GM19452 (cell line): ENCODE data around the gene HIVEP1.

Source experiments
- ATAC-seq: cut with Tn5 transposase; IDR thresholded peaks from one replicate; pipeline ENCODE4 v1.9.1; 2021; ENCODE audit not compliant: unreplicated experiment

The HIVEP1 gene

DNA sequence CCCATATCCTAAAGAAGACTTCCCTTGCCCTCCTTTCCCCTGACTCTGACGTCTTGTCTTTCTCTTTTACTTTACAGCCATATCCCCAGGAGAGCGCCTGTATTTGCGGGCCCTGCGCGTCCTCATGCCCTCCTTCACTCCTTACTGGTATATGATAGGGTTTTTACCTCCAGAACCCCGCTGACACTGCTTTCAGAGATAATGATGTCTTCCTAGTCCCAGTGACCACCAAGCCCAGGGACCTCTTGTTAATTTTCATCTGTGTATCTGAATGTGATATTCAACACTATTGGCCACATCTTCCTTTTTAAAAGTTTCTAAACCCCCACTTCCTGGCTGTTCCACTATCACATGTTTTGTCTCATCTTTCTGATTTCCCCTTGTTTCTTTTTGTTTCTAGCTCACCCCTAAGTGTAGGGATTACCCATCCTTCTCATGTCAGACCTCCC lies 102.0 kb downstream of the HIVEP1 start:
- ATAC-seq = no peak

DNA sequence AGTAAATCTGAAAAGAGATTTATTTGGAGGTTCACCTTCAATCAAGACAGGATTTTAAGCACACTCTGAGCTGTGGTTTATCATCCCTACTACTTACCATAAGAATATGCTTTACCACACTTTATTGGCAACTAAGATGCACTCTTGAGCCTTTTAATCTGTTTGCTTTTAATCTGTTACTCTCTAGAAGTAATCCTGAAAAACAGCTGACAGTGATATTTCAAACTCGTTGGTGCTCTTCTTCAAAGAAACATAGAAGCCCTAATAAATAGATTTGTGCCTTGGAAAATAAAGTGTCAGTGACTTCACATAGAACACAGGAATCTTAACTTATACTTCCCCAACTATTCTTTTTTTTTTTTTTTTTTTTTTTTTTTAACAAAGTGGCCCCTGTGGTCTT lies 102.9 kb downstream of the HIVEP1 start:
- no peak for ATAC-seq

DNA sequence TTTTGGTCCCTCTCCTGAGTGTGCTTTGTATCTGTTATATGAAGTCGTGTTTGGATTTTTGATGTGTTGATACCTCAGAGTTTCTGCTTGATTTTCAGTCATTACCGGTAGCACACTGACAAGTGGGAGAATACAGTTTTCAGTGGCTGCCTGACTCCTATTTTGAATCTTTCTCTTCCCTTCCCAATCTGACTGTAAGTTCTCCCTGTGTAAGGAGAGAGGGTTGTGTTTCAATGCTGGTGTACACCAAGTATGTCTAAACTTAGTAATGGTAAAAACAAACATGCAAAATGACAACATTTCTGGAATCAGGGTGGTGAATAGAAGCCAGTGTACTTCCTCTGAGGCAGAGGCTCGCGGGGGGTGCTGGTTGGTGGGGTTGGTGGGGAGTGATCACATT lies 103.4 kb downstream of the HIVEP1 start:
- ATAC-seq = no peak

DNA sequence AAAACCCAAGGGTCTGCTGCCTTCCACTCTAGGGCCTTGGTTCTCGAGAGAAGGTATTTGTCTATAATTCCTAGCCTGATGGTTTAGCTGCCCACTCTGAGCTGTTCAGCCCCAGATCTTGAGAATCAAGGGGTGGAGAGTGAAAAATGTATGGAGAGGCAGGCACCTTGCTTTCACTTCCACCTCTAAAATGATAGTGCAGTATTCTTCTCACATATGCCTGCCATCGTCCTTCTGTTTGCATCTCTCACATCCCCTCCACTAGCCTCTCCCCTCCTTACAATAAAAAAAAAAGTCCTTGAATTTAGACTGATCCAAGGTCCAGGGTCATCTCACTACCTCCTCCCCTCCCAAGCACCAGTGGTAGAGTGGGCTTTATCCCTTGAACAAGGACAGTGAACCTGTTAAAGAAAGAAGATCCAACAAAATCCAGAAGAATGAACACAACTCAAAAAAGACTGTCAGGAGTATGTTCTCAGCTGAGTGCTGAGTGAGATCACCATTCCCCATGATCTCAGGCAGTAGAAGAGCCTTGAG lies 104.2 kb downstream of the HIVEP1 start:
- no peak for ATAC-seq

DNA sequence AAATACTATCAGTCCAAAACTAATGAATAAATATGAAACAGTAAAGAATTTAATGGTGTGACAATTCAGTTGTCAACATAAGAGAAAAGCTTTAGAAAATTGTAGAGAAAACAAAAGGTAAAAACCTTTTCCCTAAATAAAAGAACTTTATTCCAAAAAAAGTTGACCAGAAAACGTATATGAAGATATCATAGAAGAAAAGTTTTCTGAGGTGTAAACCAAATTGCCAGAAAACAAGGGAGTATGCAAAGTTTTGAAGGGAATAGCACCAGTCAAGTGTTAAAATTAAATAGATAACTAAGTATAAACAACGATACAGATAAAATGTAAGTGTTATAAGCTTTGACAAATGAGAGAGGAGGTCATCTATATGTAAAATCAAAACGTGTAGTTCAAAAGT lies 104.9 kb downstream of the HIVEP1 start:
- ATAC-seq = no peak

DNA sequence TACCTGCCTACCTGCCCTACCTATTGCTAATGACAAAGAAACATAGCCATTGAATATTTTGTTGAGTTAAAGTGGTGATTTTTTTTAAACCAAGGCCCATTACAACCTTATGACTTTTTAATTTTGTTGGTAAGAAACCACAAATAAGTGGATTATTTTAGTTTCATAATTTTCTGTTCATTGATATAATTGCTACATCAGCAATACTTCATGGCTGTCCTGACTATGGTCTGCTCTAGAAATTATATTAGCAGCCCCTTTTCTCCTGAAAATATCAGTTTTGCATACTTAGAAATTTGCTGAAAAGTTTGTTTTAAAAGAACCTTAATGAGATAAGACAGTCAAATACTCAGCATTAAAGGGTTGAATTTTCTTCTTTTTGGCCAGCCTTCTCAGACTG lies 106.5 kb downstream of the HIVEP1 start:
- no peak for ATAC-seq

DNA sequence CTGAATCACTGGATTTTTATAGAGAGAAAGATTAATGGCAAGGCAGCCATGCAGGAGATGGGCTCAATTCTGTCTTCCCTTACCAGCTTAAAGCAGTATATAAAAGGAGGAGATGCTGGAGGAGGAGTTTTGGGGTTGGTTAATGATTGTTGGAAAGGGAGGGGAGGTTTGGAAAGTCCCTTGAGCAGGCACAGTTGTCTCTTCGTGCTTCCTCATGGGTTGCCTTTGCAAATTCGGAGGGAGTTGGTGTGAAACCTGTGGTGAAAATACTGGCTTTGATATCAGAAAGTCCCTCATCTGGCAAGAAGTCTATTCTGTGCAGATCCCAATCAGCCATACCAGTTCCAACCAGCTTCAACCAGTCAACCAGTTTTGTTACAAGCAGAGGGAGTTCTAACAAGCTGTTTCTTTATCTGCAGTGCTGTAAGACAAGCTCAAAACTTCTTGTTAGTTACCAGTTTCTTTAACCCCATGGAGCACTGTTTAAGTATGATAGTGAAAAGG lies 107.0 kb downstream of the HIVEP1 start:
- peak; percentile 67 for ATAC-seq

DNA sequence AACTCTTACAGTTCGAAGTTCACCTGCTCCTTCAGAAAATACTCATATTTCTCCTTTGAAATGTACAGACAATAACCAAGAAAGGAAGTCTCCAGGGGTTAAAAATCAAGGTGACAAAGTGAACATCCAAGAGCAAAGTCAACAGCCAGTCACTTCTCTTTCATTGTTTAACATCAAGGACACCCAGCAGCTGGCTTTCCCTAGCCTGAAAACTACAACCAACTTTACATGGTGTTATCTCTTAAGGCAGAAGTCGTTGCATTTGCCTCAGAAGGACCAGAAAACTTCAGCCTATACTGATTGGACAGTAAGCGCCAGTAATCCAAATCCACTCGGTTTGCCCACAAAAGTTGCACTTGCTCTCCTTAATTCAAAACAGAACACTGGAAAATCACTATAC lies 113.3 kb downstream of the HIVEP1 start:
- ATAC-seq = no peak

DNA sequence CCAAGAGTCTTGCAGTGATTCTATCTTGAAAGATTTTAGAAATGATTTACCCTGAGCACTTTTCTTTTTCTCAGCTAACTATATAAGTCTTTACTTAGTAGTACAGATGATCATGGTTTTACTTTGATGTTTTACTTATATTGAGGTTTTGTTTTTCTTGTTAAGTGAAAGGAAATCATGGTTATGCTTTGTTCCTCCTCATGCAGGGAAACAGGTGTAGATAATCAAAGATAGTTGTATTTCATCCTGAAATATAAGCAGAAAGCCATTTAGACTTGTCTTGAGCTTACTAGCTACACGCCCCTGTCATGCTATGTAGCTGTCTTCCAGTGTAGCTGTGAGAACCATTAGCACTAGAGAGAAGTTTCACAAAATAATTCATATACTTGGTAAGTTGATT lies 113.9 kb downstream of the HIVEP1 start:
- no peak for ATAC-seq

DNA sequence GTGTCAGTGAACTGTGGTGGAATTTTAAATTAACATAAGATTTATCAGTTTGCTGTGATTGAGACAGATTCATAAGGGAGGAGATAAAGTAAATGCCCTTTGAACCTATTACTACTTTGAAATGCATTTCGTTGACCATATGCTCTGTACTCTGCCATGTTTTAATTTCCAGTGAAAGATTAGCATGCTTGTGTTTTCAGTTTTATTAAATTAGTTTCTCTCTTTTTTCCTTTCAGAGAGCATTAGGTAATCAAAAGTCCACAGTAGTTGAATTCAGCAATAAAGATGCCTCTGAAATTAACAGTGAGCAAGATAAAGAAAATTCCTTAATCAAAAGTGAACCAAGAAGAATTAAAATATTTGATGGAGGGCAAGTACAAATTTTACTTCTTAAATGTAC lies 117.4 kb downstream of the HIVEP1 start:
- ATAC-seq = no peak

DNA sequence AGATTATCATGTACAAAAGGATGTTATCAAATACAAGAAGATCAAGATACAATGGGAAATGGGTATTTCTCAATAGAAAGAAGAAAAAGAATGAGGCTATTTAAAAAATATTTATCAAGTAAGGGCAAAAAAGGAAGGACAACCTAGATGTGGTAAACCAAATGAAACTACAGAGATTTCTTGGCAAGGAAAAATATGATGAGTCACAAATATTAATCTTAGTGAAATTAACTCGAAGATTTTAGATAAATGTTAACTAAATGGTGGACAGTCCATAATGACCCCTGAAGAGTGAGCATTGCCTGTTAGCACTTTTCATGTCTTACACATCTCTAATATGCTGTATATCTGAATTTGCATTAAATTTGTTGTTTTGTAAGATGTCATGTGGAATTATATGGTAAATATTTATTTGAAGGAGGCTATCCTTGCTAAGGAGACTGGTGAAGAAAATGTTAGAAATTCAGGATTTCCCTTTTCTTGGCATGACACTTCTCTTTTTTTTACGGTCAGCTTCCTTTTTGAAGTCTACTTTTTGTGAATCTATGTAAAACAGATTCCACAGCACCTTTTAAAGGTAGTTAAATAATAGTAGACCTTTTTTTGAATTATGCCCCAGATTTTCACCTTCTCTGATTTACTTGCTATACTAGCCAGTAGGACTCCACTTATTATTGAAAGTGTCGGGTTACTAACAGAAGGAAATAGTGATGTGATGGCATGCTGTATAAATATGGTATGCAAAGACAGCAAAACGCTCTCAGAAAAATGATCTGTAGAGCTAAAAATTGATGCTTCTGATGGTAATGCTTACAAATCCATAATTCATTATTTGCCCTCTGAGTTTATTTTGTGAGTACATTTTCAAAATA lies 120.5 kb downstream of the HIVEP1 start:
- ATAC-seq = no peak

DNA sequence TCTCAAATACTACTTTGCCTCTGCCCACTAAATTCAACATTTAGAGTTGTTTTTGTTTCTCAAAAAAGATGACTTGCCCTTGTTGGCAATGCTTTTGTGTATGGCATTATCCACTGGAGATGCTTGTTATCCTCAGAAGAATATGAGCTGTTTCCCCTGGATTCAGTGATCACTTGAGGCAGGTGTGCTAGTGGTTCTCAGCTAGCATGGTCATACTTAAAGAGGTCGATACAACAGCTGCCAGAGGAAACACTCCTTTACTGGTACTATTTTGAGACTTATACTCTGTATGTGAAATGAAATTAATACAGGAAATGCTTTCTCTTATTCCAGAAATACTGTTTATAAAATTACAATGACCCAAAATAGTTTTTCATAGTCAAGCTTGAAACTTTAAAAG lies 122.5 kb downstream of the HIVEP1 start:
- ATAC-seq = no peak

DNA sequence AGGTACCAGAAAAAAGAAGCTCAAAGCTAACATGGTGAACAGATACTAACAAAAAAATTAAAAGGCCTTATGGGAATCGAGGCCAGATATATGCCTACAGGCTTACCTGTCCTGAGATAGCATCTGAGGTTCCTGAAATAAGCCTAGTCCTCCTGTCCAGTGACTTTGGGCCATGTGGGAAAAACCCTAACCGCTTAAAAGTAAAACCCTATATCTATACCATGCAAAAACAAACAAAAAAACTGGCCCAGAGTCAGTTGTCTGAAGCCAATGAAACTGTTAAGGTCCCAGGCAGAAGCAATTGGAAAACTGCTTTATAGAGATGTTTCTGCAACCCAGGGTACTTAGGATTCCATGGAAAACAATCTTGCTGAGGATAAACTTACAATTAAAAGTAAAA lies 122.9 kb downstream of the HIVEP1 start:
- no peak for ATAC-seq

DNA sequence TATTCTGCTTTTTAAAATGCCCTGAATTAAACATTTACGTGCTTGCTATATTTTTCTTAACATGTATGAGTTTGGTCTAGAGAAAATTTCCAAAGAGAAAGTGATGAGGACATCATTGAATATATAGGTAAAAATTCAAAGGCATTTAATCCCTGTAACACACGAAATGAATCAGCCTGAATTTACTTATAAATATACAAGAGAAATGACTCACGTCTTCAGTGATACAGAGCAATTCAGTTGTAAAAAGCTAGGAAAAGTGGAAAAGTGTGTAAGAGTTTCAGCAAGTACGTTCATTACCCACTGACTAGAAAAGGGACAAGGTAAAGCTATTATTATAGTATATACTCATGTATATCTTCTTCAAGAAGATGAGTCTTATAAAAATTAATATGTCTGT lies 124.8 kb downstream of the HIVEP1 start:
- no peak for ATAC-seq

DNA sequence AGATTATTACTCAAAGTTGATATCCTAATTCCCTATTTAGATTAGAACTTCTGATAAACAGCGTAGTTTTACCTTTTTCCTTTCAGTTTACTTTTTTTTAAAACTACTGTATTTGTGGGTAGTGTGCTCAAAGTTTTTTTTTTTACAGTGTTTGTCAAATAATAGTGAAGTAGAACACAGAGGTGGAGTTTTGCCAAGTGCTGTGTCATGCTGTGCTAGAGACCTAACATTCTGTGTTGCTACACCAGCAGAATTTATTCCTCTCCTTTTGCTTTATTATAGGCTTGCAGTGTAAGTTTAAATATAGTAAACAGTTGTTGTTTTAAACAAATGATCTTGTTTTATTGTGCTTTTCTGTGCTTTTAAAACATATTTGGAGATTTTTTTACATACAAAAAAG lies 125.4 kb downstream of the HIVEP1 start:
- ATAC-seq = no peak

DNA sequence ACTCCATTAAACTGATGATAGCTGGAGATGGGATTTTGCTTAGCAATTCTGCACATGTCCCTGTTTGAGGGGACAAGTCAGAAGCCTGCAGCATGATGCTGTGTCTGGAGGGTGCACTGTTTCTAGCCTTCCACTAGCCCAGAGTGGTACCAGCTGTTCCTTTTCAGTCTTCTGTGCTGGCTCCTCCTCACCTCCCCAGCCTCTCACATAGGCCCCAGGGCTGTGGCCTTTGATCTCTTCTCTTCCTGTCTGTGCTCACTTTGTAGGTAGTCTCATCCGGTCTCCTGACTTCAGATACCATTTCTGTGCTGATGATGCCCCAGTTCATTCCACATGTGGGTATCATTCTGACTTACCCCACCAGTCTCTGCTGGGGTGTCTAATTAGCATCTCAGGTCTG lies 126.3 kb downstream of the HIVEP1 start:
- no peak for ATAC-seq

DNA sequence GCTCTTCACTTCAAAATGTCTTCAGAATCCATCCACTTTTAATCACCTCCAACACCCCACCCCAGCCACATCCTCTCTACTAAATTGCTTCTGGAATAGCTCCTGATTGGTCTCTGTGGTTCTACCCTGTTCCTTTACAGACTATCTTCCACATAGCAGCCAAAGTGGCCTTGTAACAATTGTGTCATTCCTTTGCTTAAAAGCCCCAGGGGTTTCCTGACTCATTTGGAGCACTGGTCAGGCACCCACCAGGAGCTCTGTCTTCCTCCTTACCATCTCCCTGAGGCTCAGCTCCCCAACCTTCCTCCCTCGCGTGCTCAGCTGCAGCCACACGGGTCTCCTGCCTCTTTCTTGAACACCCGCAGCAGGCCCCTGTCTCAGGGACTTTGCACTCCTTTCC lies 126.8 kb downstream of the HIVEP1 start:
- ATAC-seq = no peak

DNA sequence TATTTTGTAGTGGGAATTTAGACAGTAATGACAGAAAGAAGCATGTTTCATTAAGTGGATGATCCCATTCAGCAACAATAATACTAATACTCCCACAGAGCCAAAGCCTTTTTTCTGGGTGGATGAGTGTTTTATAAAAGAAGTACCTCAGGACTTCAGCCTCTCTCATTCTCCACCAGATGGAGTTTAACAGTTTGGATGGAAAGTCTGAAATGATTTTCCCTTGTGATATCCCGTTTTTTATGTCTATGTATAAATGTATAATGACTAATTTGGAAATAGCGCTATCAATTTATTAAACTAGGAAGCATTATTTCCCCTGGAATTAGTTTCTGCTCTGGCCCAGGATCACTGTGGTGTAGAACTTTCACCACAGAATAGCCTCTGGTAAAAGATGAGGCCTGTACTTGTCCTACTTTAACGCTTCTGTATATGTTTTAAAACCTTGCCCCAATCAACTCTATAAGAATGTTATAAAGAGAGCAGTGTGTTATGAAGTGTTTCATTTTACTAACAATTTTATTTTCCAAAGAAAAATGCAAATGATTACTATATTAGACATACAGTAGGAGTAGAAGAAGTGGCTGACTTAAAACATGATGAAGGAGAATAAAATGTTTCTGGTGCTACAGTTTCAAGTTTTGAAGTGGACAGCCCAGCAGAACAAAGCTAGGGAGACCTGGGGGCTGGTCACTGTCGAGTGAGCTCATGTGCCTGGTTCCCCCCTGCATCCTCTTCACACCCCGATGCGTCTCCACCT lies 135.6 kb downstream of the HIVEP1 start:
- no peak for ATAC-seq

DNA sequence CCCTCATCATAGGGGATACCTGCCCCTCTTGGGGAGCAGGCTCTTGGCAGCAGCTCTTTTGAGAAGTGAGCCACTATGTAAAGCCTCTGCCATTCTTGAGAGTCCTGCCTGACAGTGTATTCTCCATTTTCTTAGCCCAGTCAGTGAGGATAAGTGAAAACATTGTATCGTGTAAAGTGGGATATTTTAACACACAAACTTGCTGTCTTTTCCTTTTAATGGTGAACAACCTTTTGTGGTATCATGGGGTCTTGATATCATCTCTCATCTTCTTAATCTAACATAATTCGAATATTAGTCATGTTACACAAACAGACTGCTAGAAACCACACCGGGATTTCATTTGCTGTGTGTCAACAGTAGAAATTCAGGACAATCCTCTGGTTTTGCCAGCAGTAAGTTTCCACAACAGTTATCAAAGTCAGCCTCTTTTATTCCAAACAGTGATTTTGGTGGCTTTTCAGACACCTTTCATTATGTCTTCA lies 136.2 kb downstream of the HIVEP1 start:
- no peak for ATAC-seq

DNA sequence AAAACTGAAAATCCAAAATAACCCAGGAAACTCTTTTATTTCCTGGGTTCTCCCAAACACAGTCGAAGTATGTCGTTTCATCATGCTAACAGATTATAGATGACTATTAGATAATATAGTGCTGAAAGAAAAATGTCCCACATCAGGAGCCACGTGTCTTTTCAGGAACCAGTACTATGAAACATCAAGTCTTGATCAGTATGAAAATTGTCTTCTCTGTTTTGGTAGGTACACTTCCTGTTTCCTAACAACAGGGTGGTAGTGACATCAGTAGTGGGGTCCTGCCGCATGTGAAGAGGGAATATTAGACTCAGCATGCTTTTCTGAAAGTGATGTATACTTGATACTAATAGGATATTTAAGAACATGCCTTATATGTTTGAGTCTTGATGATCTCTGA lies 136.7 kb downstream of the HIVEP1 start:
- ATAC-seq = no peak

DNA sequence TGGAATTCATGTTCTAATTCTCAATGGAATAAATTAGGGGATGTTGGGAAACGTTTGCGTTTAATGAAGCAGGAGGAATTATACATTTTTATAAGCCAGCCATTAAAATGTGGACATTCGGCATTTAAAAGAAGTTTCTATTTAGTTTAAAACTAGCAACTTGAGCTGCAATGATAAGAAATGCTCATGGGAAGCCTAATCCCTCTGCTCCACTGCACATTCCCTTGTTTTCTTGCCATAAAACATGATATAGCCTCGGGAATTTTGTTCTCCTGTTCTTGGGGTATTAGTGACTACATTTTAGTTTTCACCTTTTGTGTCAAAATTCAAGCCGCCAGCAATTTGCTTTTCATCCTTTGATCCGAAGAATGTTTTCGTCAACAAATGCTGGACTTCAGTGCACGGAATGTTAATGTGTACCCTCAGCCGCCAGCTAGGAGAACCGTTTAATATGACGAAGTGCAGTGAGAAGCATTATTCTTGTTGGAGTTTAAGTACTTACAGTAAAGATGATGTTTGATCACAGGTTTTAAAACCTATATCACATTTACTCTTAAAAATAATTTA lies 137.9 kb downstream of the HIVEP1 start:
- ATAC-seq = no peak
